Muscle of leg (tissue), 11 donors: ENCODE measurements around the gene PHF14. TPM values are rescaled to one million over a fixed set of nuclear protein-coding genes. Genes with fewer than 3 reads are reported as not detected.

ENCODE experiments used
- DNase-seq: peaks from one replicate; pipeline ENCODE4 v3.0.0; 2013
- H3K27ac ChIP-seq: one replicate; pipeline ENCODE4 v1.5.1; 2013; ENCODE audit warnings: mild to moderate bottlenecking, low read length, control low read depth
- H3K27me3 ChIP-seq: one replicate; pipeline ENCODE4 v1.6.1; 2013; ENCODE audit warnings: low read length; ENCODE audit not compliant: control insufficient read depth, insufficient read depth
- H3K36me3 ChIP-seq: one replicate; pipeline ENCODE4 v1.6.1; 2013; ENCODE audit warnings: low read length; ENCODE audit not compliant: control insufficient read depth, insufficient read depth
- H3K4me1 ChIP-seq: one replicate; pipeline ENCODE4 v1.6.1; 2013; ENCODE audit warnings: low read length; ENCODE audit not compliant: control insufficient read depth, insufficient read depth
- H3K4me3 ChIP-seq: one replicate; pipeline ENCODE4 v1.5.1; 2013; ENCODE audit warnings: low read length, control low read depth
- H3K9me3 ChIP-seq: replicated peaks from 2 replicates; pipeline ENCODE4 v1.6.1; 2013; ENCODE audit warnings: low read depth, low read length; ENCODE audit not compliant: control insufficient read depth
- WGBS: methylation state at CpG from one replicate; pipeline ENCODE4 v1.1.5; 2013; ENCODE audit warnings: missing lambda C conversion rate; ENCODE audit not compliant: insufficient coverage; 5-methylcytosine and 5-hydroxymethylcytosine counted together
- polyA plus RNA-seq, 8 donors: library from polyadenylated mRNA; unstranded; fragments of 120-200 nt; gene quantifications; one replicate each; pipeline versions ENCODE4 v1.2.1 to v1.2.3, GENCODE V29; 2013; ENCODE audit warnings: inconsistent platforms in 1 of 8, low replicate concordance in 1 of 8; ENCODE audit not compliant: insufficient read length in 8 of 8, insufficient read depth in 1 of 8
- total RNA-seq: library from RNA; stranded (reverse); fragments of 120-200 nt; gene quantifications from one replicate; pipeline ENCODE4 v1.2.4, GENCODE V29; 2013

Gene PHF14
- total and polyA plus RNA-seq, 9 donors = 30.8 to 47.7 (median 34.7) TPM

- peaks cover 5% of the 10 kb centered on the region for H3K9me3 ChIP-seq
- DNase-seq = no peak
- no peak overlapping the region for H3K27ac ChIP-seq
- no peaks in the 10 kb centered on the region for H3K27me3 ChIP-seq
- H3K36me3 ChIP-seq = no peaks in the 10 kb centered on the region
- 90% methylated on average over 3 of the region's 8 CpGs for WGBS
- peaks cover 10% of the 10 kb centered on the region for H3K4me1 ChIP-seq
- H3K4me3 ChIP-seq = no peak overlapping the region
These were observed 215.0 kb downstream of the PHF14 start for GRCh38 chr7:11188529-11189310.

GRCh38 chr7:11191081-11191480 lies 217.4 kb downstream of the PHF14 start:
- no peaks in the 10 kb centered on the region for H3K36me3 ChIP-seq
- no peaks in the 10 kb centered on the region for H3K9me3 ChIP-seq
- H3K4me3 ChIP-seq = no peak overlapping the region
- peaks cover 10% of the 10 kb centered on the region for H3K4me1 ChIP-seq
- no peak for DNase-seq
- no peak overlapping the region for H3K27ac ChIP-seq
- H3K27me3 ChIP-seq = no peaks in the 10 kb centered on the region
- no CpG with 5 or more reads among the region's 3 CpGs for WGBS

- Histone ChIP-seq H3K36me3 (no peaks in the 10 kb centered on the region), H3K9me3 (no peaks in the 10 kb centered on the region), H3K4me3 (no peak overlapping the region), H3K4me1 (peaks cover 10% of the 10 kb centered on the region), H3K27me3 (no peaks in the 10 kb centered on the region), H3K27ac (no peak overlapping the region)
- no CpG with 5 or more reads among the region's 4 CpGs for WGBS
- no peak for DNase-seq
These were observed 218.0 kb downstream of the PHF14 start for GRCh38 chr7:11191574-11192220.

DNA sequence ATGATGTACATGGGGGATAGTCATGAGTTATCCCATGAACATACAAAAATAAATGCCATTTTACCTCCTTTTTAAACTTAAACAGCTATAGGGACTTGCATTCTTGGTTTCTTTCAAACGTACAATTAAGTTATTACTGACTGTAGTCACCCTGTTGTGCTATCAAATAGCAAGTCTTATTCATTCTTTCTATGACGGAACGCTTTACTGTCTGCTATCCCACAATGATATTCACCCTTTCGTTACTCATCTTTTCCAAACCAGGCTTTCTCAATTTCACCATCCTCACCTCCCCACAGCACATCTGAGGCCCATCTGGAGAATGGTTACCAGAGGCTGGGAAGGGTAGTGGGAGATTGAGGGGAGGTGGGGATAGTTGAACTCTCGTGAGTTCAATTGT lies 218.8 kb downstream of the PHF14 start:
- Histone ChIP-seq H3K4me1 (peaks cover 10% of the 10 kb centered on the region), H3K4me3 (no peak overlapping the region), H3K9me3 (no peaks in the 10 kb centered on the region), H3K27me3 (no peaks in the 10 kb centered on the region), H3K36me3 (no peaks in the 10 kb centered on the region), H3K27ac (no peak overlapping the region)
- no peak for DNase-seq
- 17% methylated on average over 1 of the region's 5 CpGs for WGBS

GRCh38 chr7:11193131-11193867 lies 219.6 kb downstream of the PHF14 start:
- no peaks in the 10 kb centered on the region for H3K27me3 ChIP-seq
- no peaks in the 10 kb centered on the region for H3K9me3 ChIP-seq
- peak overlapping the region; percentile 26 for H3K4me3 ChIP-seq
- H3K36me3 ChIP-seq = no peaks in the 10 kb centered on the region
- no peak overlapping the region for H3K27ac ChIP-seq
- 17% methylated on average over 7 of the region's 17 CpGs for WGBS
- H3K4me1 ChIP-seq = peaks cover 10% of the 10 kb centered on the region
- DNase-seq = no peak

- no CpG with 5 or more reads among the region's 2 CpGs for WGBS
- H3K9me3 ChIP-seq = no peaks in the 10 kb centered on the region
- DNase-seq = no peak
- no peak overlapping the region for H3K27ac ChIP-seq
- no peaks in the 10 kb centered on the region for H3K27me3 ChIP-seq
- no peak overlapping the region for H3K4me3 ChIP-seq
- H3K36me3 ChIP-seq = no peaks in the 10 kb centered on the region
- peaks cover 10% of the 10 kb centered on the region for H3K4me1 ChIP-seq
These were observed 220.2 kb downstream of the PHF14 start for GRCh38 chr7:11193888-11194287.

GRCh38 chr7:11194492-11194891 lies 220.8 kb downstream of the PHF14 start:
- no peaks in the 10 kb centered on the region for H3K36me3 ChIP-seq
- WGBS = no CpG with 5 or more reads among the region's 3 CpGs
- no peaks in the 10 kb centered on the region for H3K9me3 ChIP-seq
- no peak overlapping the region for H3K27ac ChIP-seq
- peaks cover 10% of the 10 kb centered on the region for H3K4me1 ChIP-seq
- no peaks in the 10 kb centered on the region for H3K27me3 ChIP-seq
- DNase-seq = no peak
- H3K4me3 ChIP-seq = no peak overlapping the region

DNA sequence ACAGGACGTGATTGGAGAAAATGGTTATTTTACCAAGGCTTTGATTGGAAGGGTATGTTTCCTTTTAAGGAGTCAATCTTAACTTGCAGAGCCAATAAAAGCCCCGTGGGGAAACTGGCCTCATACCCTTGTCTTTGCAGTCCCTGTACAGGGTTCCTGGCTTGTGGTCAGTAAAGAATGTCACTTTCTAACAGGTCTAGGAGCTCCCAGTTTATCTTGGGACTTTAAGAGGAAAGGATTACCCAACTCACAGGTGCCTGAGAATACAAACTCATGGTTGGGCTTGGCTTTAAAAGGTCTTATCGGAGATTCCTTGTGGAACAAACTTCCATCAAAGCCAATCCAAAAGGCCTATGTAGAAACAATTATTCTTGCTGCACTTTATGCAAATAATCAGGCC lies 221.8 kb downstream of the PHF14 start:
- Histone ChIP-seq H3K4me1 (peaks cover 10% of the 10 kb centered on the region), H3K36me3 (no peaks in the 10 kb centered on the region), H3K4me3 (no peak overlapping the region), H3K27ac (no peak overlapping the region), H3K27me3 (no peaks in the 10 kb centered on the region), H3K9me3 (no peaks in the 10 kb centered on the region)
- 63% methylated on average over 2 of the region's 3 CpGs for WGBS
- DNase-seq = no peak

DNA sequence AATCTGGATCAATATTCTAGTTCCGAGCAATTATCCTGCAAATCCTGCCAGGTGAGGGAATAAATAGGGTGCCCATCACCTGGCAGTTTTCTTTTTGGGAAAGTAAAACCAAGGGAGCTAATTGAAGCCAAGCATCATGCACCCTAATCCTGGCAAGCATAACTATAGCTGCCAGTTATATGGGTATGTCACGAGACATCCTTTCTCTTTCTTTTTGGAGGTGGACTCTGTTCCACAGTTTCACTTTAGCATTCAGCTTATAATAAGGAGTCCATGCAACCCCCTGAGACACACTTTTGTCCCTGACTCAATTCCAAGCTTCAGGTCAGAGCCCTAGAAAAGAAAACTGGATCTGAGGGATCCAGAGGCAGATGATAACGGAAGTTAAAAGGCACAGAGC lies 222.5 kb downstream of the PHF14 start:
- H3K27me3 ChIP-seq = no peaks in the 10 kb centered on the region
- no peaks in the 10 kb centered on the region for H3K36me3 ChIP-seq
- no peak overlapping the region for H3K4me3 ChIP-seq
- DNase-seq = no peak
- 93% methylated on average over 2 of the region's 3 CpGs for WGBS
- H3K27ac ChIP-seq = no peak overlapping the region
- peaks cover 10% of the 10 kb centered on the region for H3K4me1 ChIP-seq
- no peaks in the 10 kb centered on the region for H3K9me3 ChIP-seq

- no peaks in the 10 kb centered on the region for H3K36me3 ChIP-seq
- no peaks in the 10 kb centered on the region for H3K27me3 ChIP-seq
- no CpG with 5 or more reads among the region's 1 CpG for WGBS
- no peak for DNase-seq
- H3K9me3 ChIP-seq = no peaks in the 10 kb centered on the region
- H3K27ac ChIP-seq = no peak overlapping the region
- no peak overlapping the region for H3K4me3 ChIP-seq
- H3K4me1 ChIP-seq = peaks cover 3% of the 10 kb centered on the region
These were observed 229.6 kb downstream of the PHF14 start for GRCh38 chr7:11203224-11203623.
